Measurements from ENCODE around the gene CEACAM5.

The CEACAM5 gene

GRCh38 chr19:41708481-41708880 is at the start of gene CEACAM5:
Gene CEACAM5 (plus strand): TSS chr19:41708626. CDS start chr19:41708732, 106 bp downstream.
- H3K4me3 ChIP-seq (ENCODE audit: low read depth, low read length) = no peak within 1 kb of the TSS
- DNase-seq (ENCODE audit: low read depth) = no peak
- TF ChIP-seq POLR2A (IDR thresholded peaks at IDR 0.05; ENCODE audit: extremely low read depth, insufficient read length) = no peak
- TF ChIP-seq MAX (IDR thresholded peaks at IDR 0.05; ENCODE audit: low read depth, low read length) = no peak
- TF ChIP-seq MYC (IDR thresholded peaks at IDR 0.05; ENCODE audit: low read depth, low read length) = no peak
- no peak for TF ChIP-seq CTCF (IDR thresholded peaks at IDR 0.05; ENCODE audit: low read depth, low read length)

GRCh38 chr19:41666075-41666474 is 42.4 kb upstream of the CEACAM5 start:
- TF ChIP-seq CTCF (IDR thresholded peaks at IDR 0.05; ENCODE audit: low read depth, low read length) (no peak), POLR2A (IDR thresholded peaks at IDR 0.05; ENCODE audit: extremely low read depth, insufficient read length) (no peak), MAX (IDR thresholded peaks at IDR 0.05; ENCODE audit: low read depth, low read length) (no peak), MYC (IDR thresholded peaks at IDR 0.05; ENCODE audit: low read depth, low read length) (no peak)
- H3K4me3 ChIP-seq (ENCODE audit: low read depth, low read length) = no peak overlapping the region
- no peak for DNase-seq (ENCODE audit: low read depth)

- DNase-seq (ENCODE audit: low read depth) = no peak
- H3K4me3 ChIP-seq (ENCODE audit: low read depth, low read length) = no peak overlapping the region
- TF ChIP-seq MAX (IDR thresholded peaks at IDR 0.05; ENCODE audit: low read depth, low read length) (no peak), CTCF (IDR thresholded peaks at IDR 0.05; ENCODE audit: low read depth, low read length) (no peak), POLR2A (IDR thresholded peaks at IDR 0.05; ENCODE audit: extremely low read depth, insufficient read length) (no peak), MYC (IDR thresholded peaks at IDR 0.05; ENCODE audit: low read depth, low read length) (no peak)
Measured at GRCh38 chr19:41668315-41668714, 40.1 kb upstream of the CEACAM5 start.

GRCh38 chr19:41670755-41671154 is 37.7 kb upstream of the CEACAM5 start:
- DNase-seq (ENCODE audit: low read depth) = no peak
- TF ChIP-seq MAX (IDR thresholded peaks at IDR 0.05; ENCODE audit: low read depth, low read length) (no peak), MYC (IDR thresholded peaks at IDR 0.05; ENCODE audit: low read depth, low read length) (no peak), CTCF (IDR thresholded peaks at IDR 0.05; ENCODE audit: low read depth, low read length) (no peak), POLR2A (IDR thresholded peaks at IDR 0.05; ENCODE audit: extremely low read depth, insufficient read length) (no peak)
- no peak overlapping the region for H3K4me3 ChIP-seq (ENCODE audit: low read depth, low read length)

- no peak for DNase-seq (ENCODE audit: low read depth)
- no peak for TF ChIP-seq MAX (IDR thresholded peaks at IDR 0.05; ENCODE audit: low read depth, low read length)
- no peak for TF ChIP-seq MYC (IDR thresholded peaks at IDR 0.05; ENCODE audit: low read depth, low read length)
- no peak for TF ChIP-seq CTCF (IDR thresholded peaks at IDR 0.05; ENCODE audit: low read depth, low read length)
- TF ChIP-seq POLR2A (IDR thresholded peaks at IDR 0.05; ENCODE audit: extremely low read depth, insufficient read length) = no peak
- no peak overlapping the region for H3K4me3 ChIP-seq (ENCODE audit: low read depth, low read length)
Measured at GRCh38 chr19:41671486-41671885, 36.9 kb upstream of the CEACAM5 start.

GRCh38 chr19:41682437-41682836 is 26.0 kb upstream of the CEACAM5 start:
- TF ChIP-seq MYC (IDR thresholded peaks at IDR 0.05; ENCODE audit: low read depth, low read length) (no peak), POLR2A (IDR thresholded peaks at IDR 0.05; ENCODE audit: extremely low read depth, insufficient read length) (no peak), MAX (IDR thresholded peaks at IDR 0.05; ENCODE audit: low read depth, low read length) (no peak), CTCF (IDR thresholded peaks at IDR 0.05; ENCODE audit: low read depth, low read length) (no peak)
- DNase-seq (ENCODE audit: low read depth) = no peak
- H3K4me3 ChIP-seq (ENCODE audit: low read depth, low read length) = no peak overlapping the region
